ENCODE data around the gene PECR.

GRCh38 chr2:216051350-216051749 is 30.3 kb downstream of the PECR start:
- TF ChIP-seq ZBTB3 (CRISPR knock-in tag; IDR thresholded peaks at IDR 0.05; ENCODE audit: borderline replicate concordance, low read depth) (no peak), ZNF879 (CRISPR knock-in tag; IDR thresholded peaks at IDR 0.05) (no peak), KLF16 (CRISPR knock-in tag; IDR thresholded peaks at IDR 0.05) (no peak), TBX3 (IDR thresholded peaks at IDR 0.05; ENCODE audit: borderline replicate concordance) (no peak), ZFX (CRISPR knock-in tag; IDR thresholded peaks at IDR 0.05; ENCODE audit: low read depth) (no peak), PCBP1 (IDR thresholded peaks at IDR 0.05; ENCODE audit: borderline replicate concordance, low read depth, low read length) (no peak)
- TF ChIP-seq, protein P1, sequence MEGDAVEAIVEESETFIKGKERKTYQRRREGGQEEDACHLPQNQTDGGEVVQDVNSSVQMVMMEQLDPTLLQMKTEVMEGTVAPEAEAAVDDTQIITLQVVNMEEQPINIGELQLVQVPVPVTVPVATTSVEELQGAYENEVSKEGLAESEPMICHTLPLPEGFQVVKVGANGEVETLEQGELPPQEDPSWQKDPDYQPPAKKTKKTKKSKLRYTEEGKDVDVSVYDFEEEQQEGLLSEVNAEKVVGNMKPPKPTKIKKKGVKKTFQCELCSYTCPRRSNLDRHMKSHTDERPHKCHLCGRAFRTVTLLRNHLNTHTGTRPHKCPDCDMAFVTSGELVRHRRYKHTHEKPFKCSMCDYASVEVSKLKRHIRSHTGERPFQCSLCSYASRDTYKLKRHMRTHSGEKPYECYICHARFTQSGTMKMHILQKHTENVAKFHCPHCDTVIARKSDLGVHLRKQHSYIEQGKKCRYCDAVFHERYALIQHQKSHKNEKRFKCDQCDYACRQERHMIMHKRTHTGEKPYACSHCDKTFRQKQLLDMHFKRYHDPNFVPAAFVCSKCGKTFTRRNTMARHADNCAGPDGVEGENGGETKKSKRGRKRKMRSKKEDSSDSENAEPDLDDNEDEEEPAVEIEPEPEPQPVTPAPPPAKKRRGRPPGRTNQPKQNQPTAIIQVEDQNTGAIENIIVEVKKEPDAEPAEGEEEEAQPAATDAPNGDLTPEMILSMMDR (CRISPR knock-in tag; IDR thresholded peaks at IDR 0.05): no peak
